IPS-NIHi11 (cell line): ENCODE results near the gene ASB11.
"Not testable (repeated sequence)": the region's sequence is repeated elsewhere in the genome, so short reads cannot be mapped to it uniquely, and the experiment has no call there.

Source experiments
- DNase-seq: peaks from one replicate; pipeline ENCODE4 v3.0.0; 2012; ENCODE audit warnings: mixed read lengths, low spot score

ASB11 gene

DNA sequence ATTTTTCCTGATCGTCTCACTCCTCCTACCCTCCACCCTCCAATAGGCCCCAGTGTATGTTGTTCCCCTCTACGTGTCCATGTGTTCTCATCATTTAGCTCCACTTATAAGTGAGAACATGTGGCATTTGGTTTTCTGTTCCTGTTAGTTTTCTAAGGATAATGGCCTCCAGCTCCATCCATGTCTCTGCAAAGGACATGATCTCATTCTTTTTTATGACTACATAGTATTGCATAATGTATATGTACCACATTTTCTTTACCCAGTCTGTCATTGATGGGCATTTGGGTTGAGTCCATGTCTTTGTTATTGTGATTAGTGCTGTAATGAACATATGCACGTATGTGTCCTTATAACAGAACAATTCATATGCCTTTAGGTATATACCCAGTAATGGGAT, 9.5 kb downstream of the ASB11 start:
- not testable (repeated sequence) for DNase-seq

DNA sequence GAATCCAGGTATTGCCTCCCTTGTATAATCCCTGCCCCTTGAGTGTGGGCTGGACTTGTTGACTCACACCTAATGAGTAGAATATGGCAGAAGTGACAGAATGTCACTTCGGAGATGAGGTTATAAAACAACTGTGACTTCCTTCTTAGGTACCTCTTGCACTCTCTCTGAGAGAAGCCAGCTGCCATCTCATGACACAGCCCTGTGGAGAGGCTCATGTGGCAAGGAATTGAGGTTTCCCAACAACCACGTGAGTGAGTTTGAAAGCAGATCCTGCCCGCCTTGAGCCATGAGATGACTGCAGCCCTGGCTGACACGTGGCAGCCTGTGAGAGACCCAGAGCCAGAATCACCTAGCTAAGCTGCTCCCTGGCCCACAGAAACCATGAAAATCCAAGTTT, 13.5 kb downstream of the ASB11 start:
- DNase-seq, result no peak

DNA sequence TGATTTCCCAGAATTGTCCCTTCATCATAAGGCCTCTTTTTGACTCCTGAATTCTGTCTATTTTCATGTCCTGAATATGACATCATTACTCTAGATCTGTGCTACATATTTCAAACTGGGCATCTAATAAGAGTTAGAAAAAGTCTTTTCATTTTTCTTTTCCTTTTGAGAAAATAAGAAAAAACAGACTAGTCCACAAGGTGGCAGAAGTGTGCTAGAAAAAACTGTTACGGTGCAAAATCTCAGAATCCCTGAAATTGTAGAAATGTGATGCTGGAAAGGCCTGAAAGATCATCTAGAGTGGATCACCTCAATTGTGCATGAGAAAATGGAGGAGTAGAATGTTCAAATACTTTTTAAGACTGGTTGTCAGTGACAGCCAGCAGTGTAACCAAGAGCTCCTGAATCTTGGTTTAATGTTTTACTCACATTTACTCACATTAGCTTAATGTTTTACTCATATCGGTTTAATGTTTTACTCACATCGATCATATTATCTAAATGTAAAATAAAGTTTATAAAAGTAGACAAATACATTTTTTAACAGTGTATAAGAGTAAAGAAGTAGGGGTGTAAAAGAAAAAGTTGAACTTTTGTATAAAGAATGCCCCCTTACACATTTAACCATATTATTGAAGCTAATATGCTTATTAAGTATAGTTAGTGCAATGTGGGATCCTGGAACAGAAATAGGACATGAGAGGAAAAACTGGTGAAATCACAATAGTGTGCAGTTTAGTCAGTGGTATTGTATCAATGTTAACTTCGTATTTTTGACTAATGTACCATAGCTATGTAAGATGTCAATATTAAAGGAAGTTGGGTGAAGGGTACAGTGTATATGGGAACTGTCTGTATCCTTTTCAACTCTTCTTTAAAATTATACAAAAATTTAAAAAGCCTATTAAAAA, 15.2 kb downstream of the ASB11 start:
- DNase-seq, result peak; percentile 16

DNA sequence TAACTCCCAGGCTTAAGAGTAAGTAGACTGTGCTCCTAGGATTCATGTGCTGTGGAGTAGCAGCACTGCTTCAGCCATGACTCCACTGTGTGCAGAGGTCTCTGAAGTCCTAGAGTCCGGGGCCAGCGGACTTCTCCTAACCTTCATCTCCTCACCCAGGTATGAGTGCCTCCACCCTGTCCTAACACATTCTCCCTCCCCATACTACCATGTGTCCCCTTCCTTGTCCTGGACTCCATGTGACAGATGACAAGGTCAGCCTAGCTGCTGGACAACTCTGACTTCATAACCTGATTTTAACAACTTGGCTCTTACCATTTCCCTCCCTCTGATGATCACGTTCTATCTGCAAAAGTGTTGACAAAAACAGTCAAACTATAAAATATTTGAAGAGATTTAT, 16.7 kb downstream of the ASB11 start:
- DNase-seq, result no peak

DNA sequence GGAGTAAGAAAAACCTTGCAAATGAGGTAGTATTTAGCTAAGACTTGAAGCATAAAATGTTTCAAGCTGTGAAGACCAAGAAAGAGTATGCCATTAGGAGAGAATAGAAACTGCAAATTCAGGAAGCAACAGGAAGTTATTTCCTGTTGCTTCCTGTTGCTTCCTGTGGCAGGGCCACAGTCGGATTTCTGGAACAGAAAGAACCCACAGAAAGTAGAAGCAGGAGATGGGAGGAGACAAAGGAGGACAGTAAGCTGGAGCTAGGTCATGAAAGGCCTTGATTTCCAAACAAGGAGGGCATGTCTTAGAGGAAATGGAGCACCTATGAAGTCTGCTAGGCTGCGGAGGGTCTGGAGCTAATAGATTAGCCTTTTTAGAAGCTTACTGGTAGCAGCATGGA, 17.2 kb downstream of the ASB11 start:
- DNase-seq, result no peak

DNA sequence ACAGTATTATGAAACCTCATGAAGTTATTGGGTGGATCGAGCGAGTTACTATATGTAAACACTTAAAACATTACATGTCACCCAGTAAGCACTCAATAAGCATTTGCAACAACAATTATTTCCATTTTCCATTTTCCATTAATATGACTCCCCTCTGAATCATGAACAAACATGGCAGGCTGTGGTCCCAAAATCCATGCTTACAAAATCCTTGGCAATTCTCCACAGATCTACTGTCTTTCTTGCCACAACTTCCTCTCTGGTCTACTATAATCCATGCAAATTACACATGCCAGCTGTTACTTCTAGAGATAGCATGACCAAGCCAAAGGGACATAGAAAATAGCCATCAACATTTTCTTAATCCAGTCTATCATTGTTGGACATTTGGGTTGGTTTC, 22.0 kb downstream of the ASB11 start:
- DNase-seq, result no peak

DNA sequence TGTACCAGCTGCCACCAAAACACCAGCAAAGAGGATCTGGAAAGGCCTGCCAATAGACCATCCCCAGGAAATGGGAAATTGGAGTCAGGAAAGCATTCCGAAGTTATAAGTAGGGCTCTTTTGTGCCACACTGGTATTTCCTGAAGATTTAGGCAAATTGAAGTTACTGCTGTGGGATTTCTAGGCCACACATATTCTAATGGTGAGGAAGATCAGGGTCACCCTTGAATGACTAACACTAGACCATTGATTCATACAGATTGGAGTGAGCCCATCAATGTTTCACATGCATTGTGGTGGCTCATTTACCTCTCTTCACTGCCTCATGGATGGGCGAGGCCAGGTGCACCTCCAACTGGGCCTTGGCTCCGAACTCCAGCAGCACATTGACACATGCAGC, 22.6 kb downstream of the ASB11 start:
- DNase-seq, result no peak

DNA sequence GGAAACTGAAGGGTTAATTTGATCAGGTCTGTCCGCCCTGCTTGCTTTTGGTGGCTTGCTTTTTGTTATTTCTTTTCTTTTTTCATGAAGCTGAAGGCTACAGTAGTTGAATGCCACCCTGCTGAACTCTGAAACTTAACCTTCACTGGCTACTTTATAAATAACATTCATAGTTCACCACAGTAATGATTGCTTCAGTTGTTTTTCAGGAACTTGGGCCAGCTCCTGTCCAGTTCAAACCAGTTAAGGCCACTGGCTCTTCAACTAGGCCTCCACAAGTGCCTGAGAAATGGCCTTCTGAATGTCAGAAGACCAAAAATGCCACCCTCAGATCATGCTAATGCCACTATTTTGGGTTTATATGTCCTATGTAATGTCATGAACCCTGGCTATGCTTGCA, 37.8 kb downstream of the ASB11 start:
- no peak for DNase-seq

DNA sequence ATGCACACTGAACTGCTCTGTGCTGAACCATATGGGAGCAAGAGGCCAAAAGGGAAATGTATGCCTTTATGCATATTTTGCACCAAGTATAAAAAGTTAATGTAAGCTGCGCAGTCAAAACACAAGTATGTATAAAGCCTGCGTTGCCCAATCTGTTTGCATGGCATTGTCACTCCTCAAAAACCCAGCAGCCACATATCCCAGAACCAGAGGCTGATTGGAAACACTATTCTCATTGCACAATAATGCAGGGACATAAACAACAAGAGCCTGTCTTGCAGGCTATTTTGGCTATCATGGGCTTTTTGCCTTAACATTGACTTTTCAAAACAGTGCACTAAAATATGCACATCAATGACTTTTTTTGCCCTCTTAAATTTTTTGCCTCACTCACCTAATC, 40.5 kb downstream of the ASB11 start:
- no peak for DNase-seq

DNA sequence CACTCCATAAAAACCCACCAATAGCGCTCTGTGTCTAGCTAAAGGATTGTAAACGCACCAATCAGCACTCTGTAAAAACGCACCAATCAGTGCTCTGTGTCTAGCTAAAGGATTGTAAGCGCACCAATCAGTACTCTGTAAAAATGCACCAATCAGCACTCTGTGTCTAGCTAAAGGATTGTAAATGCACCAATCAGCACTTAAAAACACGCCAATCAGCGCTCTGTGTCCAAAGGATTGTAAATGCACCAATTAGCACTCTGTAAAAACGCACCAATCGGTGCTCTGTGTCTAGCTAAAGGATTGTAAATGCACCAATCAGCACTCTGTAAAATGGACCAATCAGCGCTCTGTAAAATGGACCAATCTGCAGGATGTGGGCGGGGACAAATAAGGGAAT, 42.2 kb downstream of the ASB11 start:
- DNase-seq, result not testable (repeated sequence)

DNA sequence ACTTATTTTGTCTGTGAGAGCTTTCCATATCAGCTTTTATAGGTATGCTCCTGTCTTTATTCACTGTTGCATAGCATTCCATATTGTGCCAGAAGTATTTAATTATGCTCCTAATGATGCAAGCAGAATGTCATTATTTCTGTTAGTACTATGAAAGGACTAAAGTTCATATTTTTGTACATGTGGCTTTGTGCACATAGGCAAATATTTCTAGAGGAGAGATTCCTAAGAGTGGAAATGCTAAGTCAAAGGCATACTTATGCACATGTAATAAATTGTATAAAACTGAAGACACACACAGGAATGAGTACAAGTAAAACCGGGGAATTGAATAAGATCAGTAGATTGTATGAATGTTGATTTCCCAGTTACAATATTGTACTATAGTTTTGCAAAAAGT, 43.7 kb downstream of the ASB11 start:
- no peak for DNase-seq

DNA sequence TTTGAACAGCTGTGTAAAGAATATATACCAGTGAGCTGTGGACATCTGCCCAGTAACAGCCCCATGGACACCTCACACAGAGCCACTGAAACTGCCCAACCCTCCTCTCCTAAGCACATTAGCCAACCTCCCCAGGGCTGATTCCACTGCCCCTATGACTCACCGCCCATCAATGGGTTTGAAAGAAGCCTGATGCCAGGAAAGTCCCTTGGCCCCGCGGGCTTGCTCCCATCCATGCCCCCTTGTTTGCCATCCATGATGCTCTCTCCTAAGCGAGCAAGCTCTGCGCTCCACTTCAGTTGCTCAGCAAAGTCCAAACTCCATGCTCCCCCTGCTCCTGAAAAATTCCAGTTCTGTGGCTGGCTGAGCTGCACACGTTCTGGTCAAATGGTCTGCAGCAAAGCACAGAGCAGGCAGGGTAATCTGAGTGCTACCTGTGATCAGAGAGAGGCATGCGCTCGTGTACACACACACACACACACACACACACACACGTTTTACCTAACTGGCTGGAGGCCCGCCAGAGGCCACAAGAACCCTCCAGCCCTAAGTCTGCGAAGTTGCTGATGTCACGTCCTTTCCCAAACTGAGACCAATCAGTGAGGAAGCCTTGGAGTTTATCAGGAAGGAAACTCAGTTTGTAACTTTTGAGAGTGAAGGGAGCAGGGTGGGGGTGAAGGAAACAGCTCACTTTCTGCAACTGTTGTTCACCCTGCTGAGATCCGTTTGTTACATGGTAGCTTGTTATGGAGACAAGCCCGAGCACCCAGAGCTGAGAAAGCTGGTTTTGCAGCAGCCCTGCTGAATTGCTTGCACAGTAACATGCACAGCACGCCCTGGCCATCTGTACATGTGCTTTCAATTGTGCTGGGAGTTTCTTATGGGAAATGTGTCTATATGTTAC, 45.6 kb downstream of the ASB11 start, which contains the start of gene ASB9:
TSS of gene ASB9 (minus strand) at position 466 of the 904 bp plus-strand sequence. CDS start at position 257, 209 bp downstream.
- DNase-seq, result peak; percentile 34

DNA sequence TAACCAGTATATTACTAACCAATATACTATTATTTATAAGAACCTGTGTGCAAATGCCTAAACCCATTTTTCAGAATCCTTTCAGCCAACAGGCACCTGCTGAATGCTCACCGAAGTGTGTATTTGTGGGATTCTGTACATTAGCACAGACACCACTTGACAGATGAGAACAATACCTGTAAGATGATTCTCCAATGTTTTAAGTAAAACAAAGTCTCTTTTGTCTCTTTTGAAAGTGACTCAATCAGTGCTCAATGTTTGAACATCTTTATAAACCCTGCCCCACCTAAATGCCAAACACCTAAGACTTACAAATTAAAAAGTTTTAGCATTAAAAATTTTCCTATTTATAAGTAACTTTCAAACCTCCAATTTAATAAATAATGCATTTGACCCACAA, 46.3 kb downstream of the ASB11 start:
- no peak for DNase-seq

DNA sequence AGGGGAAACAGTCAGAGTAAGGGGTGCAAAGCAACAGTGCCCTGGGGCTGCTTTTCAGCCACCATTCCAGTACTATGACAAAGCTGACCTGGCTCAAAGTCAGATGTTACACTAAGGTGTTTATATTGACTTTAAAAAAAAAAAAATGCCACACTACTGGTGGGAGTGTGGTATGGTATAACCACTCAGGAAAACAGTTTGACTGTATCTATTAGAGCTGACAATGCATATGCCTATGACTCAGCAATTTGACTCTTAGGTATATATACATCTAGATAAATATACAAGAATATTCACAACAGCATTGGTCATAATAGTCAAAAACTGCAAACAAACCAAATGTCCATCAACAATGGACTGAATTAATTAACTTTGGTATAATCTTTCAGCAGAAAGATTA, 60.6 kb downstream of the ASB11 start:
- DNase-seq, result no peak

DNA sequence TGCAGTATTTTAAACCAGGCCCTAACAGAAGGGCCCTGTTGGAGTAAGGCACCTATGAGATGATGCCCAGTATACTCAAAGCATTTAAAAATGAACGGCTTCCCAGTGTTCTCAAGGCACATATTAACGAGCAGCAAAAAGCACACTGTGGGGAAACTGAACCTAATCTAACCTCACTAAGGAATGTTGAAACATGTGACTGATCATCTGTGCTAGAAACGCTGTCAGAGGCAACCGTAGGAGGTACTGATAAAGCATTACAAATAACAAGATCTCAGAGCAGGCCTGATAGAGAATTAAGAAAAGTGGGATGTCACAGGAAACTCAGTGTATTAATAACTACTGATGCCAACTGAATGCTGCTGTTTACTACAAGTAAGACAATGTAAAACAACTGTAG, 69.5 kb downstream of the ASB11 start:
- DNase-seq, result no peak

DNA sequence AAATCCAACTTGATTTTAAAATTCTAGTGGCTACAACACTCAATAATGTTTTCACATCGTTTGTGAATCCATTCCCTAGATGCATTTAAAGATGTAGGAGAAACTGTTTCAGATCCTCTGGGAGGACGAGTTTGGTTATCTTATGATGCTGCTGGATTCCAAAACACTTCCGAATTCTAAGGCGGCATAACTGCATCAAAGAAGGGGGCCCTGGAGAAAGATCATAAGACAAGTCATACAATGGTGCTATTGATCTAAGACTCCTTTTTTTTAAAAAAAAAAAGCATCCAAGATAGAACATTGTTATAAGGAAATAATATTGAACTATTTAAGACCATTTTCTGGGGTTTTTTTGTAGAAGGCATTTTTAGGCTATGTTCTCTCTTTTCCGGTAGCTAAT, 71.0 kb downstream of the ASB11 start:
- no peak for DNase-seq

DNA sequence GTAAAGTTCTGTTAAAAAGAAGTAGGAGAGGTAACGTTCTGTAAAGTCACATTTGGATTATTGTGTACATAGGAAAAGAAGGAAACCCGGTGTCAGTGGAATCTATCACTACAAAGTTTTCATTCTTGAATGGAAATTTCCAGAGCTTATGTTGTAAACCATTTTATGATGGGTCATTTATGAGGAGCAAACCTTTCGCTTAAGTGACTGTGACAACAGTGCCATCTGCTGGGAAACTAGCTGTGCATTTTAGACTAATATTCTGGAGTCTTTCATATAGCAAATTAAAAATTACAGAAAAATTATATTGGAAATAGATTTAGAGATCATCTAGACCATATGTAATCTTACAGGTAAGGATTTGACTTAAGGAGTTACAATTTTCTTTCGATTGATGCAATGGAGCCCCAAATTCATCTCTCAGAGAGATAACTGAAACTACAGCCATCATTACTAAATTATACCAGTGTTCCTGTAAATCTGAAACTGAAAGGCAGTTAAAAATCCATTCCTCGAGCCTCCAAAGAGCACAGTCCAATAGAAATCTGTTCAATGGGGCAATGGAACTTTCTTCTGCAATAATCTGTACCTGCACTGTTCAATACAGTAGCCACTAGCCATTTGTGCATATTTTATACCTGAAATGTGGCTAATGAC, 72.4 kb downstream of the ASB11 start:
- peak; percentile 24 for DNase-seq

DNA sequence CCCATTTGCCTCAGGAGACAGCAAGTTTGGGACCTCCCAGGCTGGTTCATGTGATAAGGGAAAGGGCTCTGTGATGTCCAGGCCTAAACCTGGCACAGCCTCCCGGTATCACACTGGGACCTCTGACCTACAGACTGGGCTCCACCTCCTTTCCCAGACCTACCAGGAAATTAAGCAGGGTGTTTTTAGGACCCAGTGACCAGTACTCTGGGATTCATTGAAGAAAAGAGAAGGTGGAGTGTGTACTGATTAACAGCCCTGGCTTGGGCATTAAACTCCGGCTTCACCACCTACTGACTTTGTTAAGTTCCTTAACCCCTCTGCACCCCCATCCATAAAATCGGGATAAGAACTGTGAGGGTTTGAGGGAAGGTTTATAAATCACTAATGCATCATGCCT, 74.1 kb downstream of the ASB11 start:
- no peak for DNase-seq

DNA sequence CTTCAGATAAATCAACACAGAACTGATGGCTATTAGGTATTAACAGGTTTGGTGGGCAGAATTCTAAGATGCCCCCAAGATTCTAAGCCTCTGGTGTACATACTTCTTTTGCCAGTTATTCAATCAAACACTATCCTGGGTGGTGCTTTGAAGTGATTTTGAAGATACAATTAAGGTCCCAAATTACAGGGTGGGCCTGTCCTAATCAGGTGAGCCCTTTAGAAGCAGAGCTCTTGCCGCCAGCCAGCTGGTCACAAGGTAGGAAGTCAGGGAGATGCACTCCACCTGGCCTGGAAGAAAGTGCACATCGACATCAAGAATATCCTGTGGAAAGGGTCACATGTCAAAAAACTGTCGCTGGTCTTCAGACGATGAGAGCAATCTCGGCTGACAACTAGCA, 75.0 kb downstream of the ASB11 start:
- DNase-seq, result no peak

DNA sequence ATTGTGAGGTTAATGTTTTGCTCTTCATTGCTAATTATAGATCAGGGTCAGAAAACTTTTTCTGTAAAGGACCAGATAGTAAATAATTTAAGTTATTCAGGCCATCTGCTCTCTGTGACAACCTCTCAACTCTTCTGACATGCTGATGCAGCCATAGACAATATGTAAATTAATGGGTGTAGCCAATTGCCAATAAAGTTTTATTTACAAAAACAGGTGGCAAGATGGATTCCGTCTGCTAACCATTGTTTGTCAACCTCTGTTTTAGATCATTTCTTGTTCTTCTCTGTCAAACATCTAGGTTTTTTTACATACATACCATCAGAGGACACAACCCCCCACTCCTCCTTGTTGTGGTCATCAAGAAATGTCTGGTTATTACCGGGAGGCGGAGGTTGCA, 79.3 kb downstream of the ASB11 start:
- no peak for DNase-seq

DNA sequence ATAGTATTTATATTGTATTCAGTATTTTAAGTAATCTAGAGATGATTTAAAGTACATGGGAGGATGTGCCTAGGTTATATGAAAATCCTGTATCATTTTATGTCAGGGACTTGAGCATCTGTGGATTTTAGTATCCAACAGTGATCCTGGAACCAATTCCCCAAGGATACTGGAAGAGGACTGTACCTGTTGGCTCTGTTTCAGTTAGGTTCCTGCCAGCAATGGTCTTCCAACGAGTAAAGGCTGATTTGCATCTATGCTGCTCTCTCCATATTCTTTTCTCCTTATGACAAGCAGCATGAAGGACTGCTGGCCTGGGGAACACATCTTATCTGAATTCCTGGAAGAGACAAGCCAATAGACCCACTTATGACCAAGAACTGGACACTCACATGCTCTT, 80.4 kb downstream of the ASB11 start:
- DNase-seq, result no peak

DNA sequence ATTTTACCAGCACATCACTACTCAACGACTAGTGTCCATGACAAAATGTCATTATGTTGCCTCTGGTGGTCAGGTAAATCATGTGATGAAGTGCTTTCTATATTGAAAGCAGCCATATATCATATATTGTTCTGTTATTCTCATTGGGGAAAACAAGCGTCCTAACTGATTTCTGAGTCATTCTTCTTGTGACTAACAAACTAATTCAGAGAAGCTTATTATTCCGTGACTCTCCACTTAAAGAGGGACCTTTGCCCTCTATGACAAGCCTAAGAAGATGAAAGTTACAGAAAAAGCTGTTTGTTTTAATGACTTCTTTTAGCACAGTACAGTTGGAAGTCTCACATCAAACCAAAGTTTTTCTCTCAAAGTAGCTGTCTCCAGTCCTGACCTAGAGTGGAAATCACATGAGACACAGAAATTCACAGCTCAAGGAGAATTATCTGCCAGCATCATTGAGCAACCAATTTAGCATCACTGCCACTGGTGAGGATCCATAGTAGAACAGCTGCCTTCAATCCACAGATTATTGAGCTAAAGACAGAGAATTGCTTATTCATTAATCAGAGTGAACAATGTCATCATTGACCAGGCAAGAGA, 81.9 kb downstream of the ASB11 start:
- DNase-seq, result no peak
